HCT116 (cell line): ENCODE results near the gene PRRX1. TPM values are rescaled to one million over a fixed set of nuclear protein-coding genes. Genes with fewer than 3 reads are reported as not detected.

Experiments used
- ATAC-seq: fragments of 200-7000 bp; cut with Tn5 transposase; 2 replicates; pipeline ENCODE4 v1.9.1; 2020; ENCODE audit warnings: mild to moderate bottlenecking, moderate library complexity
- BruUV-seq: library from RNA; stranded (reverse); fragments of 400-500 nt; replicated peaks from 2 replicates; lab custom pipeline; 2021; lab: Mats Ljungman, UMichigan
- CTCF ChIA-PET: fragments of 300-600 bp; sonication (Branson Sonifier 250); formaldehyde crosslinking; loops from one replicate; lab custom pipeline; 2021; ENCODE audit warnings: antibody characterized with exemption; lab: Charles Lee
- POLR2A ChIA-PET: fragments of 300-600, 350-600 bp; sonication (Branson Sonifier 250); formaldehyde crosslinking; loops from one replicate; lab custom pipeline; 2021; ENCODE audit warnings: antibody characterized with exemption; lab: Charles Lee
- RAD21 ChIA-PET, 2 experiments: fragments of 300-600 bp; sonication (Branson Sonifier 250); formaldehyde crosslinking; loops; one replicate each; lab custom pipeline; 2023; ENCODE audit warnings: low total read pairs in 2 of 2; ENCODE audit not compliant: uncharacterized antibody in 2 of 2, unreplicated experiment in 2 of 2, low non-redundant PET in 1 of 2; lab: Charles Lee
- DNase-seq: peaks from one replicate; pipeline ENCODE4 v3.0.0-alpha.2; 2010; ENCODE audit warnings: low read depth, low spot score
- H2AFZ ChIP-seq: fragments of 200-600 bp; shearing (Covaris generic), sonication (generic); 2 replicates; pipeline ENCODE4 v1.6.1; 2017; ENCODE audit warnings: low read depth, mixed run types, mixed read lengths, antibody characterized with exemption, low read length; ENCODE audit not compliant: poor library complexity, severe bottlenecking
- H3K27ac ChIP-seq: 2 replicates; pipeline ENCODE4 v1.5.1; 2012; ENCODE audit warnings: low read depth, low read length
- H3K27me3 ChIP-seq: fragments of 200-600 bp; sonication (generic); 2 replicates; pipeline ENCODE4 v1.6.1; 2016; ENCODE audit warnings: mixed run types, low read length, mixed read lengths; ENCODE audit not compliant: insufficient read depth
- H3K36me3 ChIP-seq, 2 experiments: fragments of 200-500 bp in 1 of 2; fragments of 200-600 bp in 1 of 2; sonication (Bioruptor generic) in 1 of 2; sonication (generic) in 1 of 2; 2 replicates each; pipeline versions ENCODE4 v1.5.1 to v1.6.1; 2014 to 2016; ENCODE audit warnings: low read length in 2 of 2, inconsistent platforms in 1 of 2, mixed read lengths in 1 of 2, mixed run types in 1 of 2; ENCODE audit not compliant: insufficient read depth in 2 of 2, control insufficient read depth in 1 of 2
- H3K4me1 ChIP-seq, 2 experiments: fragments of 200-600 bp in 1 of 2; sonication (generic) in 1 of 2; 2 replicates each; pipeline versions ENCODE4 v1.5.1 to v1.6.1; 2012 to 2017; ENCODE audit warnings: low read length in 2 of 2, inconsistent platforms in 1 of 2, mild to moderate bottlenecking in 1 of 2, mixed read lengths in 1 of 2, mixed run types in 1 of 2, moderate library complexity in 1 of 2; ENCODE audit not compliant: insufficient read depth in 2 of 2, control insufficient read depth in 1 of 2
- H3K4me2 ChIP-seq: fragments of 200-600 bp; sonication (generic); 2 replicates; pipeline ENCODE4 v1.6.1; 2017; ENCODE audit warnings: mixed run types, low read length, mixed read lengths
- H3K4me3 ChIP-seq, 2 experiments: fragments of 200-600 bp in 1 of 2; sonication (generic) in 1 of 2; replicated peaks in 1 of 2; 2 replicates each; pipeline ENCODE4 v1.5.1; 2011 to 2016; ENCODE audit warnings: low read length in 2 of 2, control low read depth in 1 of 2, low read depth in 1 of 2, mild to moderate bottlenecking in 1 of 2, mixed read lengths in 1 of 2, mixed run types in 1 of 2
- H3K79me2 ChIP-seq: fragments of 200-600 bp; sonication (generic); 2 replicates; pipeline ENCODE4 v1.6.1; 2017; ENCODE audit warnings: mild to moderate bottlenecking, mixed run types, low read length, moderate library complexity, mixed read lengths; ENCODE audit not compliant: insufficient read depth
- H3K9ac ChIP-seq: fragments of 200-600 bp; sonication (generic); 2 replicates; pipeline ENCODE4 v1.6.1; 2016; ENCODE audit warnings: low read length, mixed read lengths
- H3K9me2 ChIP-seq: fragments of 200-600 bp; sonication (generic), shearing (Covaris generic); 2 replicates; pipeline ENCODE4 v1.6.1; 2017; ENCODE audit warnings: mixed run types, mild to moderate bottlenecking, moderate library complexity; ENCODE audit not compliant: insufficient read depth
- H3K9me3 ChIP-seq, 2 experiments: fragments of 200-500 bp in 1 of 2; fragments of 200-600 bp in 1 of 2; sonication (Bioruptor generic) in 1 of 2; sonication (generic) in 1 of 2; 2 replicates each; pipeline ENCODE4 v1.6.1; 2014 to 2017; ENCODE audit warnings: low read length in 2 of 2, mixed read lengths in 2 of 2, inconsistent platforms in 1 of 2, low read depth in 1 of 2, mild to moderate bottlenecking in 1 of 2, mixed run types in 1 of 2, moderate library complexity in 1 of 2; ENCODE audit not compliant: control insufficient read depth in 1 of 2, insufficient read depth in 1 of 2
- H4K20me1 ChIP-seq: fragments of 200-600 bp; sonication (generic), shearing (Covaris generic); 2 replicates; pipeline ENCODE4 v1.6.1; 2017; ENCODE audit warnings: mixed run types, mild to moderate bottlenecking, moderate library complexity; ENCODE audit not compliant: insufficient read depth
- CEBPB ChIP-seq: IDR thresholded peaks from 2 replicates; pipeline ENCODE4 v1.6.1; 2012; ENCODE audit warnings: low read depth
- EGR1 ChIP-seq: IDR thresholded peaks from 2 replicates; pipeline ENCODE4 v1.6.1; 2012; ENCODE audit warnings: low read depth
- RAD21 ChIP-seq: IDR thresholded peaks from 2 replicates; pipeline ENCODE4 v1.6.1; 2012; ENCODE audit warnings: low read depth, mild to moderate bottlenecking
- SIN3A ChIP-seq: IDR thresholded peaks from 2 replicates; pipeline ENCODE4 v1.6.1; 2012; ENCODE audit warnings: low read depth
- YY1 ChIP-seq: IDR thresholded peaks from 2 replicates; pipeline ENCODE4 v1.6.1; 2011; ENCODE audit warnings: low read length, low read depth, moderate library complexity, mild to moderate bottlenecking; ENCODE audit not compliant: insufficient replicate concordance; ENCODE audit errors: extremely low read depth
- ZNF274 ChIP-seq: fragments of 200-500 bp; sonication (Bioruptor generic); IDR thresholded peaks from 2 replicates; pipeline ENCODE4 v1.6.1; 2014; ENCODE audit warnings: mild to moderate bottlenecking, low read depth, low read length, inconsistent platforms
- intact Hi-C: fragments of 100-400 bp; cut with micrococcal nuclease; formaldehyde crosslinking; loops from 2 replicates; pipeline ENCODE4 v1.10.0; 2022
- total RNA-seq: library from RNA; stranded (reverse); gene quantifications from one replicate; pipeline ENCODE4 v1.2.1, GENCODE V29; 2021; ENCODE audit not compliant: unreplicated experiment
- TF ChIP-seq, protein P1 (sequence below): IDR thresholded peaks from 2 replicates; pipeline ENCODE4 v1.6.1; 2012; ENCODE audit warnings: low read depth
- TF ChIP-seq, protein P2 (sequence below), 3 experiments: fragments of 200-600 bp in 1 of 3; sonication (generic) in 1 of 3; IDR thresholded peaks in 2 of 3; conservative IDR thresholded peaks in 1 of 3; 2 replicates each; pipeline ENCODE4 v1.5.1; 2012 to 2017; ENCODE audit warnings: low read depth in 2 of 3, low read length in 2 of 3, antibody characterized with exemption in 1 of 3, borderline replicate concordance in 1 of 3, control low read depth in 1 of 3, mild to moderate bottlenecking in 1 of 3, mixed read lengths in 1 of 3, mixed run types in 1 of 3, moderate library complexity in 1 of 3; ENCODE audit not compliant: insufficient read depth in 1 of 3

Gene PRRX1
- total RNA-seq, 1 experiment from 2014 or later: 0.37 TPM

DNA sequence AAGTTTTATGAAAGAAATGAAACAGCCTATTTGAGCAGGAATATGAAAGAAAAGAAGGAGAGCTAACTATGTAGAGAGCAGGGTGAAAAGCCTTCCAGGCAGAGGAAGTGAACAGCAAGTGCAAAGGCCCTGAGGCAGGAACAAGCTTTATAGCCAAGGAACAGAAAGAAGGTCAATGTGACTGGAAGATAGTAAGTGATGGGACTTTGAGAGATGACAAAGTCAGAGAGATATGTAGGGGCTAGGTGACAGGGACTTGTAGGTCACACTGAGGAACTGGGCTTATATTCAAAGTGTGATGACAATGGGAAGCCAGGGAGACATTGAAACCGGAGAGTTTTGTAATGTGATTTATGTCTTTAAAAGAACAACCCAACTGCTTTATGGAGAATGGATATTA, 18.9 kb downstream of the PRRX1 start:
- Histone ChIP-seq H2AFZ (no peak overlapping the region), H3K9ac (no peak overlapping the region), H3K4me1 (no peaks in the 10 kb centered on the region), H3K9me3 (no peaks in the 10 kb centered on the region), H4K20me1 (no peaks in the 10 kb centered on the region), H3K4me2 (no peak overlapping the region), H3K9me2 (no peaks in the 10 kb centered on the region), H3K27ac (no peak overlapping the region), H3K27me3 (no peaks in the 10 kb centered on the region), H3K36me3 (no peaks in the 10 kb centered on the region), H3K79me2 (no peaks in the 10 kb centered on the region), H3K4me3 (no peak overlapping the region)
- intact Hi-C loops: loop anchor here (10.0 kb wide), 1 partner anchor 542 kb away; no protein-coding TSS in a partner anchor
- ChIA-PET CTCF (no interaction called here), POLR2A (no interaction called here), RAD21 (no interaction called here)
- no peak for TF ChIP-seq SIN3A
- no peak for TF ChIP-seq EGR1
- TF ChIP-seq, protein P1, sequence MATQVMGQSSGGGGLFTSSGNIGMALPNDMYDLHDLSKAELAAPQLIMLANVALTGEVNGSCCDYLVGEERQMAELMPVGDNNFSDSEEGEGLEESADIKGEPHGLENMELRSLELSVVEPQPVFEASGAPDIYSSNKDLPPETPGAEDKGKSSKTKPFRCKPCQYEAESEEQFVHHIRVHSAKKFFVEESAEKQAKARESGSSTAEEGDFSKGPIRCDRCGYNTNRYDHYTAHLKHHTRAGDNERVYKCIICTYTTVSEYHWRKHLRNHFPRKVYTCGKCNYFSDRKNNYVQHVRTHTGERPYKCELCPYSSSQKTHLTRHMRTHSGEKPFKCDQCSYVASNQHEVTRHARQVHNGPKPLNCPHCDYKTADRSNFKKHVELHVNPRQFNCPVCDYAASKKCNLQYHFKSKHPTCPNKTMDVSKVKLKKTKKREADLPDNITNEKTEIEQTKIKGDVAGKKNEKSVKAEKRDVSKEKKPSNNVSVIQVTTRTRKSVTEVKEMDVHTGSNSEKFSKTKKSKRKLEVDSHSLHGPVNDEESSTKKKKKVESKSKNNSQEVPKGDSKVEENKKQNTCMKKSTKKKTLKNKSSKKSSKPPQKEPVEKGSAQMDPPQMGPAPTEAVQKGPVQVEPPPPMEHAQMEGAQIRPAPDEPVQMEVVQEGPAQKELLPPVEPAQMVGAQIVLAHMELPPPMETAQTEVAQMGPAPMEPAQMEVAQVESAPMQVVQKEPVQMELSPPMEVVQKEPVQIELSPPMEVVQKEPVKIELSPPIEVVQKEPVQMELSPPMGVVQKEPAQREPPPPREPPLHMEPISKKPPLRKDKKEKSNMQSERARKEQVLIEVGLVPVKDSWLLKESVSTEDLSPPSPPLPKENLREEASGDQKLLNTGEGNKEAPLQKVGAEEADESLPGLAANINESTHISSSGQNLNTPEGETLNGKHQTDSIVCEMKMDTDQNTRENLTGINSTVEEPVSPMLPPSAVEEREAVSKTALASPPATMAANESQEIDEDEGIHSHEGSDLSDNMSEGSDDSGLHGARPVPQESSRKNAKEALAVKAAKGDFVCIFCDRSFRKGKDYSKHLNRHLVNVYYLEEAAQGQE: no peak
- TF ChIP-seq ZNF274: no peak
- TF ChIP-seq RAD21: no peak
- TF ChIP-seq, protein P2, sequence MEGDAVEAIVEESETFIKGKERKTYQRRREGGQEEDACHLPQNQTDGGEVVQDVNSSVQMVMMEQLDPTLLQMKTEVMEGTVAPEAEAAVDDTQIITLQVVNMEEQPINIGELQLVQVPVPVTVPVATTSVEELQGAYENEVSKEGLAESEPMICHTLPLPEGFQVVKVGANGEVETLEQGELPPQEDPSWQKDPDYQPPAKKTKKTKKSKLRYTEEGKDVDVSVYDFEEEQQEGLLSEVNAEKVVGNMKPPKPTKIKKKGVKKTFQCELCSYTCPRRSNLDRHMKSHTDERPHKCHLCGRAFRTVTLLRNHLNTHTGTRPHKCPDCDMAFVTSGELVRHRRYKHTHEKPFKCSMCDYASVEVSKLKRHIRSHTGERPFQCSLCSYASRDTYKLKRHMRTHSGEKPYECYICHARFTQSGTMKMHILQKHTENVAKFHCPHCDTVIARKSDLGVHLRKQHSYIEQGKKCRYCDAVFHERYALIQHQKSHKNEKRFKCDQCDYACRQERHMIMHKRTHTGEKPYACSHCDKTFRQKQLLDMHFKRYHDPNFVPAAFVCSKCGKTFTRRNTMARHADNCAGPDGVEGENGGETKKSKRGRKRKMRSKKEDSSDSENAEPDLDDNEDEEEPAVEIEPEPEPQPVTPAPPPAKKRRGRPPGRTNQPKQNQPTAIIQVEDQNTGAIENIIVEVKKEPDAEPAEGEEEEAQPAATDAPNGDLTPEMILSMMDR (IDR thresholded peaks at IDR 0.05 in 2 of 3, conservative IDR thresholded peaks at IDR 0.05 in 1 of 3; ENCODE audit: borderline replicate concordance in 1 of 3, insufficient read depth in 1 of 3, low read depth in 2 of 3, low read length in 2 of 3): no peak
- TF ChIP-seq CEBPB: no peak
- TF ChIP-seq YY1: no peak
- no peak for ATAC-seq
- BruUV-seq: no TSS peak
- DNase-seq: no peak
